Measurements from ENCODE around the gene GEMIN4. TPM values are rescaled to one million over a fixed set of nuclear protein-coding genes. Genes with fewer than 3 reads are reported as not detected.

Gene GEMIN4
- total RNA-seq, 1 experiment from 2014 or later, result 48.4 TPM

DNA sequence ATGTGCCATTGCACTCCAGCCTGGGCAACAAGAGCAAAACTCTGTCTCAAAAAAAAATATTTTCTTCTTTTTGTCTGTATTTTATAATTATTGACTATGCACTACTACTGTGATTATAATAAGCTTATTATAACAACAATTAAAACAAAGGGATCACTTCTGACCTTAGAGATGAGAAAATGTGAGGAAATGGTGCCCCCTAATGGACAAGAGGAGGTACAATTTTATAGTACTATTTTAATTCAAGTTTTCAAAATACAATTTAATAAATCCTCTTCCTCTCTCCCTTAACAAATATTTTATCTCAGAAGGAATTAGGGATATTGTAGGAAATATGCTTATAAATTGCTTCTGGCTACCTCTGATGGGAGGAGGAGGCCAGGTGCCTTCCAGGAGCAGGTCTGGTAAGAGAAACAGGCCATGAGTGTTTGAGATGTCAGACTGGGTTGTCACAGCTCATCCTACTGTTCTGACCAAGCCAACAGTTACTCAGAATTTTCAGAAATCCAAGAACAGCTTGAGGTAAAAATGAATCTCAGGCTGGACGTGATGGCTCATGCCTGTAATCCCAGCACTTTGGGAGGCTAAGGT is 51.5 kb downstream of the GEMIN4 start:
- no peak overlapping the region for H3K4me3 Mint-ChIP-seq
- no peaks in the 10 kb centered on the region for H3K27me3 Mint-ChIP-seq (ENCODE audit: low read depth)
- CTCF ChIA-PET, result interaction anchor here (0.6 to 5.6 kb wide), 40 partner anchors 9 to 536 kb away, joined by 3 to 68 read pairs (median 4); partner anchors contain the start of genes NXN, TIMM22 and VPS53
- H3K9me3 Mint-ChIP-seq, result no peaks in the 10 kb centered on the region
- no peak for DNase-seq (ENCODE audit: low spot score)
- H3K27ac Mint-ChIP-seq, result no peak overlapping the region
- peaks cover 11% of the 10 kb centered on the region; the same call in 1 of the 2 replicates for H3K36me3 Mint-ChIP-seq
- POLR2A ChIA-PET, result no interaction called here
- no peak for ATAC-seq
- TF ChIP-seq FOXK1 (CRISPR knock-in tag; IDR thresholded peaks at IDR 0.05), result no peak
- TF ChIP-seq, protein P1, sequence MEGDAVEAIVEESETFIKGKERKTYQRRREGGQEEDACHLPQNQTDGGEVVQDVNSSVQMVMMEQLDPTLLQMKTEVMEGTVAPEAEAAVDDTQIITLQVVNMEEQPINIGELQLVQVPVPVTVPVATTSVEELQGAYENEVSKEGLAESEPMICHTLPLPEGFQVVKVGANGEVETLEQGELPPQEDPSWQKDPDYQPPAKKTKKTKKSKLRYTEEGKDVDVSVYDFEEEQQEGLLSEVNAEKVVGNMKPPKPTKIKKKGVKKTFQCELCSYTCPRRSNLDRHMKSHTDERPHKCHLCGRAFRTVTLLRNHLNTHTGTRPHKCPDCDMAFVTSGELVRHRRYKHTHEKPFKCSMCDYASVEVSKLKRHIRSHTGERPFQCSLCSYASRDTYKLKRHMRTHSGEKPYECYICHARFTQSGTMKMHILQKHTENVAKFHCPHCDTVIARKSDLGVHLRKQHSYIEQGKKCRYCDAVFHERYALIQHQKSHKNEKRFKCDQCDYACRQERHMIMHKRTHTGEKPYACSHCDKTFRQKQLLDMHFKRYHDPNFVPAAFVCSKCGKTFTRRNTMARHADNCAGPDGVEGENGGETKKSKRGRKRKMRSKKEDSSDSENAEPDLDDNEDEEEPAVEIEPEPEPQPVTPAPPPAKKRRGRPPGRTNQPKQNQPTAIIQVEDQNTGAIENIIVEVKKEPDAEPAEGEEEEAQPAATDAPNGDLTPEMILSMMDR (IDR thresholded peaks at IDR 0.05), result peak; percentile 28
- TF ChIP-seq ZNF423 (CRISPR knock-in tag; IDR thresholded peaks at IDR 0.05), result no peak
- TF ChIP-seq NFYB (CRISPR knock-in tag; conservative IDR thresholded peaks at IDR 0.05; ENCODE audit: low read depth), result no peak
- H3K4me1 Mint-ChIP-seq, result no peaks in the 10 kb centered on the region

DNA sequence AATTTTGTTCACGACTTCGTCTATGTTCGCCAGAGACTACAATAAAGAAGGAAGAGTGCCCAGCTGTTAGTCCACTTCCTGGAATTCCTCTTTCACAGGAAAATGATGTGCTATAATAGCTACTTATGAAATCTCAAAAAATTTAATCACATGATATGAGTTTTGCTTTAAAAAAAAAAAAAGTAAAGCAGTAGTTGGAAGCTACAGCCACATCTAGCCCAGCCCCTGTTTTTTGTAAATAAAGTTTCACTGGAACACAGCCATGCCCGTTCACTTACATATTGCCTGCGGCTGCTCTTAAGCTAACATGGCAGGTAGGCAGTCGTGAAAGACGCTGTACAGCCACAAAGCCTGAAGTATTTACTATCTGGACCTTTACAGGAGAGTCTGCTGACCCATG is 52.7 kb downstream of the GEMIN4 start:
- Mint-ChIP-seq H3K9me3 (no peaks in the 10 kb centered on the region), H3K27ac (no peak overlapping the region), H3K27me3 (ENCODE audit: low read depth) (no peaks in the 10 kb centered on the region), H3K4me1 (no peaks in the 10 kb centered on the region), H3K36me3 (peaks cover 18% of the 10 kb centered on the region), H3K4me3 (no peak overlapping the region)
- ATAC-seq, result no peak
- DNase-seq (ENCODE audit: low spot score), result no peak
- ChIA-PET CTCF (interaction anchor here (1.1 to 5.6 kb wide), 7 partner anchors 8 to 550 kb away, joined by 3 to 68 read pairs (median 4); partner anchors contain the start of gene VPS53), POLR2A (interaction anchor here (0.6 kb wide), 1 partner anchor 407 kb away, joined by 3 read pairs; no protein-coding TSS in a partner anchor)
- TF ChIP-seq ELF4 (CRISPR knock-in tag; IDR thresholded peaks at IDR 0.05; ENCODE audit: low read depth) (no peak), MYBL2 (CRISPR knock-in tag; IDR thresholded peaks at IDR 0.05) (no peak), ATF1 (CRISPR knock-in tag; IDR thresholded peaks at IDR 0.05) (no peak), MXD4 (CRISPR knock-in tag; IDR thresholded peaks at IDR 0.05; ENCODE audit: borderline replicate concordance) (no peak), ZNF423 (CRISPR knock-in tag; IDR thresholded peaks at IDR 0.05) (no peak), JAZF1 (CRISPR knock-in tag; IDR thresholded peaks at IDR 0.05) (no peak), NR1H2 (CRISPR knock-in tag; IDR thresholded peaks at IDR 0.05) (no peak)
- TF ChIP-seq, protein P2, sequence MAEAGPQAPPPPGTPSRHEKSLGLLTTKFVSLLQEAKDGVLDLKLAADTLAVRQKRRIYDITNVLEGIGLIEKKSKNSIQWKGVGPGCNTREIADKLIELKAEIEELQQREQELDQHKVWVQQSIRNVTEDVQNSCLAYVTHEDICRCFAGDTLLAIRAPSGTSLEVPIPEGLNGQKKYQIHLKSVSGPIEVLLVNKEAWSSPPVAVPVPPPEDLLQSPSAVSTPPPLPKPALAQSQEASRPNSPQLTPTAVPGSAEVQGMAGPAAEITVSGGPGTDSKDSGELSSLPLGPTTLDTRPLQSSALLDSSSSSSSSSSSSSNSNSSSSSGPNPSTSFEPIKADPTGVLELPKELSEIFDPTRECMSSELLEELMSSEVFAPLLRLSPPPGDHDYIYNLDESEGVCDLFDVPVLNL (CRISPR knock-in tag; IDR thresholded peaks at IDR 0.05; ENCODE audit: borderline replicate concordance, low read depth), result no peak
- TF ChIP-seq, protein P3, sequence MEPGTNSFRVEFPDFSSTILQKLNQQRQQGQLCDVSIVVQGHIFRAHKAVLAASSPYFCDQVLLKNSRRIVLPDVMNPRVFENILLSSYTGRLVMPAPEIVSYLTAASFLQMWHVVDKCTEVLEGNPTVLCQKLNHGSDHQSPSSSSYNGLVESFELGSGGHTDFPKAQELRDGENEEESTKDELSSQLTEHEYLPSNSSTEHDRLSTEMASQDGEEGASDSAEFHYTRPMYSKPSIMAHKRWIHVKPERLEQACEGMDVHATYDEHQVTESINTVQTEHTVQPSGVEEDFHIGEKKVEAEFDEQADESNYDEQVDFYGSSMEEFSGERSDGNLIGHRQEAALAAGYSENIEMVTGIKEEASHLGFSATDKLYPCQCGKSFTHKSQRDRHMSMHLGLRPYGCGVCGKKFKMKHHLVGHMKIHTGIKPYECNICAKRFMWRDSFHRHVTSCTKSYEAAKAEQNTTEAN (CRISPR knock-in tag; IDR thresholded peaks at IDR 0.05), result no peak
- TF ChIP-seq, protein P4, sequence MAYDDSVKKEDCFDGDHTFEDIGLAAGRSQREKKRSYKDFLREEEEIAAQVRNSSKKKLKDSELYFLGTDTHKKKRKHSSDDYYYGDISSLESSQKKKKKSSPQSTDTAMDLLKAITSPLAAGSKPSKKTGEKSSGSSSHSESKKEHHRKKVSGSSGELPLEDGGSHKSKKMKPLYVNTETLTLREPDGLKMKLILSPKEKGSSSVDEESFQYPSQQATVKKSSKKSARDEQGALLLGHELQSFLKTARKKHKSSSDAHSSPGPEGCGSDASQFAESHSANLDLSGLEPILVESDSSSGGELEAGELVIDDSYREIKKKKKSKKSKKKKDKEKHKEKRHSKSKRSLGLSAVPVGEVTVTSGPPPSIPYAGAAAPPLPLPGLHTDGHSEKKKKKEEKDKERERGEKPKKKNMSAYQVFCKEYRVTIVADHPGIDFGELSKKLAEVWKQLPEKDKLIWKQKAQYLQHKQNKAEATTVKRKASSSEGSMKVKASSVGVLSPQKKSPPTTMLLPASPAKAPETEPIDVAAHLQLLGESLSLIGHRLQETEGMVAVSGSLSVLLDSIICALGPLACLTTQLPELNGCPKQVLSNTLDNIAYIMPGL (CRISPR knock-in tag; IDR thresholded peaks at IDR 0.05), result no peak
- TF ChIP-seq, protein P5, sequence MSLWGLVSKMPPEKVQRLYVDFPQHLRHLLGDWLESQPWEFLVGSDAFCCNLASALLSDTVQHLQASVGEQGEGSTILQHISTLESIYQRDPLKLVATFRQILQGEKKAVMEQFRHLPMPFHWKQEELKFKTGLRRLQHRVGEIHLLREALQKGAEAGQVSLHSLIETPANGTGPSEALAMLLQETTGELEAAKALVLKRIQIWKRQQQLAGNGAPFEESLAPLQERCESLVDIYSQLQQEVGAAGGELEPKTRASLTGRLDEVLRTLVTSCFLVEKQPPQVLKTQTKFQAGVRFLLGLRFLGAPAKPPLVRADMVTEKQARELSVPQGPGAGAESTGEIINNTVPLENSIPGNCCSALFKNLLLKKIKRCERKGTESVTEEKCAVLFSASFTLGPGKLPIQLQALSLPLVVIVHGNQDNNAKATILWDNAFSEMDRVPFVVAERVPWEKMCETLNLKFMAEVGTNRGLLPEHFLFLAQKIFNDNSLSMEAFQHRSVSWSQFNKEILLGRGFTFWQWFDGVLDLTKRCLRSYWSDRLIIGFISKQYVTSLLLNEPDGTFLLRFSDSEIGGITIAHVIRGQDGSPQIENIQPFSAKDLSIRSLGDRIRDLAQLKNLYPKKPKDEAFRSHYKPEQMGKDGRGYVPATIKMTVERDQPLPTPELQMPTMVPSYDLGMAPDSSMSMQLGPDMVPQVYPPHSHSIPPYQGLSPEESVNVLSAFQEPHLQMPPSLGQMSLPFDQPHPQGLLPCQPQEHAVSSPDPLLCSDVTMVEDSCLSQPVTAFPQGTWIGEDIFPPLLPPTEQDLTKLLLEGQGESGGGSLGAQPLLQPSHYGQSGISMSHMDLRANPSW (CRISPR knock-in tag; conservative IDR thresholded peaks at IDR 0.05; ENCODE audit: low read depth), result no peak
- TF ChIP-seq, protein P6, sequence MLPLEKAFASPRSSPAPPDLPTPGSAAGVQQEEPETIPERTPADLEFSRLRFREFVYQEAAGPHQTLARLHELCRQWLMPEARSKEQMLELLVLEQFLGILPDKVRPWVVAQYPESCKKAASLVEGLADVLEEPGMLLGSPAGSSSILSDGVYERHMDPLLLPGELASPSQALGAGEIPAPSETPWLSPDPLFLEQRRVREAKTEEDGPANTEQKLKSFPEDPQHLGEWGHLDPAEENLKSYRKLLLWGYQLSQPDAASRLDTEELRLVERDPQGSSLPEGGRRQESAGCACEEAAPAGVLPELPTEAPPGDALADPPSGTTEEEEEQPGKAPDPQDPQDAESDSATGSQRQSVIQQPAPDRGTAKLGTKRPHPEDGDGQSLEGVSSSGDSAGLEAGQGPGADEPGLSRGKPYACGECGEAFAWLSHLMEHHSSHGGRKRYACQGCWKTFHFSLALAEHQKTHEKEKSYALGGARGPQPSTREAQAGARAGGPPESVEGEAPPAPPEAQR (CRISPR knock-in tag; IDR thresholded peaks at IDR 0.05), result no peak
- TF ChIP-seq, protein P7, sequence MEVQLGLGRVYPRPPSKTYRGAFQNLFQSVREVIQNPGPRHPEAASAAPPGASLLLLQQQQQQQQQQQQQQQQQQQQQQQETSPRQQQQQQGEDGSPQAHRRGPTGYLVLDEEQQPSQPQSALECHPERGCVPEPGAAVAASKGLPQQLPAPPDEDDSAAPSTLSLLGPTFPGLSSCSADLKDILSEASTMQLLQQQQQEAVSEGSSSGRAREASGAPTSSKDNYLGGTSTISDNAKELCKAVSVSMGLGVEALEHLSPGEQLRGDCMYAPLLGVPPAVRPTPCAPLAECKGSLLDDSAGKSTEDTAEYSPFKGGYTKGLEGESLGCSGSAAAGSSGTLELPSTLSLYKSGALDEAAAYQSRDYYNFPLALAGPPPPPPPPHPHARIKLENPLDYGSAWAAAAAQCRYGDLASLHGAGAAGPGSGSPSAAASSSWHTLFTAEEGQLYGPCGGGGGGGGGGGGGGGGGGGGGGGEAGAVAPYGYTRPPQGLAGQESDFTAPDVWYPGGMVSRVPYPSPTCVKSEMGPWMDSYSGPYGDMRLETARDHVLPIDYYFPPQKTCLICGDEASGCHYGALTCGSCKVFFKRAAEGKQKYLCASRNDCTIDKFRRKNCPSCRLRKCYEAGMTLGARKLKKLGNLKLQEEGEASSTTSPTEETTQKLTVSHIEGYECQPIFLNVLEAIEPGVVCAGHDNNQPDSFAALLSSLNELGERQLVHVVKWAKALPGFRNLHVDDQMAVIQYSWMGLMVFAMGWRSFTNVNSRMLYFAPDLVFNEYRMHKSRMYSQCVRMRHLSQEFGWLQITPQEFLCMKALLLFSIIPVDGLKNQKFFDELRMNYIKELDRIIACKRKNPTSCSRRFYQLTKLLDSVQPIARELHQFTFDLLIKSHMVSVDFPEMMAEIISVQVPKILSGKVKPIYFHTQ (CRISPR knock-in tag; IDR thresholded peaks at IDR 0.05), result no peak
- TF ChIP-seq, protein P1 (IDR thresholded peaks at IDR 0.05), result no peak

Measured in WTC11 (cell line).